Stomach (tissue), 9 donors: Measurements from ENCODE around the gene C5AR2. TPM values are rescaled to one million over a fixed set of nuclear protein-coding genes. Genes with fewer than 3 reads are reported as not detected.

Experiments used
- DNase-seq, 2 donors: peaks; one replicate each; pipeline versions ENCODE4 v3.0.0 to v3.0.0-alpha.2; 2013 to 2019
- H3K27ac ChIP-seq, 5 donors: fragments of 200-600 bp in 4 of 5; sonication (generic) in 4 of 5; one replicate each; pipeline ENCODE4 v1.5.1; 2013 to 2019; ENCODE audit warnings: mild to moderate bottlenecking in 1 of 5, moderate library complexity in 1 of 5
- H3K27me3 ChIP-seq, 3 donors: fragments of 200-600 bp; sonication (generic); one replicate each; pipeline ENCODE4 v1.5.1; 2017 to 2019; ENCODE audit warnings: mixed run types in 1 of 3
- H3K36me3 ChIP-seq, 4 donors: fragments of 200-600 bp; sonication (generic); 1 replicate in 3 of 4; 2 replicates in 1 of 4; pipeline ENCODE4 v1.5.1; 2016 to 2019
- H3K4me1 ChIP-seq, 4 donors: fragments of 200-600 bp; sonication (generic); one replicate each; pipeline ENCODE4 v1.5.1; 2016 to 2019
- H3K4me3 ChIP-seq, 4 donors: fragments of 200-600 bp; sonication (generic) in 3 of 4; one replicate each; pipeline ENCODE4 v1.5.1; 2016 to 2019; ENCODE audit warnings: mild to moderate bottlenecking in 1 of 4
- H3K9me3 ChIP-seq, 4 donors: fragments of 200-600 bp; sonication (generic); one replicate each; pipeline ENCODE4 v1.5.1; 2016 to 2019
- EP300 ChIP-seq: sonication (generic); formaldehyde crosslinking; IDR thresholded peaks from one replicate; pipeline ENCODE4 v1.6.1; 2017; ENCODE audit warnings: antibody characterized with exemption
- POLR2A ChIP-seq, 4 donors: fragments of 450-650 bp; IDR thresholded peaks; one replicate each; pipeline ENCODE4 v1.6.1; 2016; ENCODE audit warnings: antibody characterized with exemption in 4 of 4, control low read depth in 2 of 4, mild to moderate bottlenecking in 1 of 4, moderate library complexity in 1 of 4
- POLR2AphosphoS5 ChIP-seq, 3 donors: sonication (generic); formaldehyde crosslinking; IDR thresholded peaks; one replicate each; pipeline ENCODE4 v1.6.1; 2016; ENCODE audit warnings: antibody characterized with exemption in 3 of 3
- WGBS, 5 donors: extraction: QIAGEN DNeasy Blood & Tissue Kit in 3 of 5; methylation state at CpG; one replicate each; pipeline versions ENCODE4 v1.1.5 to v1.1.7; 2013 to 2018; 5-methylcytosine and 5-hydroxymethylcytosine counted together
- intact Hi-C: fragments of 100-400 bp; cut with DNase I; formaldehyde crosslinking; loops from one replicate; pipeline ENCODE4 v1.15.1; 2023; ENCODE audit warnings: low total_unique reads
- polyA plus RNA-seq, 3 donors: library from polyadenylated mRNA; stranded (reverse); fragments of 200-250 nt; gene quantifications; one replicate each; pipeline ENCODE4 v1.2.3, GENCODE V29; 2013
- total RNA-seq, 5 donors: library from RNA; depleted of rRNA; stranded (reverse); fragments of >200 nt; gene quantifications; one replicate each; pipeline versions ENCODE4 v1.1.0 to v1.2.3, GENCODE V29; 2014 to 2016
- TF ChIP-seq, protein P1 (sequence below), 7 experiments: fragments of 450-650 bp in 4 of 7; fragments of 200-600 bp in 3 of 7; sonication (generic) in 3 of 7; IDR thresholded peaks; one replicate each; pipeline ENCODE4 v1.5.1; 2016 to 2019; ENCODE audit warnings: antibody characterized with exemption in 7 of 7, control low read depth in 2 of 7, mild to moderate bottlenecking in 1 of 7
- donor health status: healthy with polysubstance abuse.
- donor health status: Bipolar disorder and iron deficiency.
- donor health status: healthy.

Gene C5AR2
- total and polyA plus RNA-seq, 8 donors = 0.13 to 11.1 (median 0.82) TPM; not detected in 2

GRCh38 chr19:47372603-47373002 is 40.6 kb downstream of the C5AR2 start:
- intact Hi-C loops = no loop called here
- H3K4me1 ChIP-seq = peaks cover 0 to 10% (median 2%) of the 10 kb centered on the region in 4 donors
- TF ChIP-seq EP300 (no peak), POLR2A (IDR thresholded peaks at IDR 0.05) (no peak), POLR2AphosphoS5 (IDR thresholded peaks at IDR 0.05) (no peak)
- TF ChIP-seq, protein P1, sequence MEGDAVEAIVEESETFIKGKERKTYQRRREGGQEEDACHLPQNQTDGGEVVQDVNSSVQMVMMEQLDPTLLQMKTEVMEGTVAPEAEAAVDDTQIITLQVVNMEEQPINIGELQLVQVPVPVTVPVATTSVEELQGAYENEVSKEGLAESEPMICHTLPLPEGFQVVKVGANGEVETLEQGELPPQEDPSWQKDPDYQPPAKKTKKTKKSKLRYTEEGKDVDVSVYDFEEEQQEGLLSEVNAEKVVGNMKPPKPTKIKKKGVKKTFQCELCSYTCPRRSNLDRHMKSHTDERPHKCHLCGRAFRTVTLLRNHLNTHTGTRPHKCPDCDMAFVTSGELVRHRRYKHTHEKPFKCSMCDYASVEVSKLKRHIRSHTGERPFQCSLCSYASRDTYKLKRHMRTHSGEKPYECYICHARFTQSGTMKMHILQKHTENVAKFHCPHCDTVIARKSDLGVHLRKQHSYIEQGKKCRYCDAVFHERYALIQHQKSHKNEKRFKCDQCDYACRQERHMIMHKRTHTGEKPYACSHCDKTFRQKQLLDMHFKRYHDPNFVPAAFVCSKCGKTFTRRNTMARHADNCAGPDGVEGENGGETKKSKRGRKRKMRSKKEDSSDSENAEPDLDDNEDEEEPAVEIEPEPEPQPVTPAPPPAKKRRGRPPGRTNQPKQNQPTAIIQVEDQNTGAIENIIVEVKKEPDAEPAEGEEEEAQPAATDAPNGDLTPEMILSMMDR (IDR thresholded peaks at IDR 0.05) = no peak
- 94 to 98% (median 97%) methylated on average over 11 to 22 of the region's 22 CpGs for WGBS, 5 donors
- no peaks in the 10 kb centered on the region for H3K9me3 ChIP-seq
- no peak overlapping the region for H3K27ac ChIP-seq
- peaks cover 72 to 97% (median 96%) of the 10 kb centered on the region in 4 donors for H3K36me3 ChIP-seq
- H3K4me3 ChIP-seq = no peak overlapping the region
- no peaks in the 10 kb centered on the region for H3K27me3 ChIP-seq
- DNase-seq = no peak

- Histone ChIP-seq H3K4me1 (peaks cover 0 to 10% (median 2%) of the 10 kb centered on the region in 4 donors), H3K4me3 (no peak overlapping the region), H3K36me3 (peaks cover 72 to 100% (median 100%) of the 10 kb centered on the region in 4 donors), H3K27ac (no peak overlapping the region), H3K9me3 (no peaks in the 10 kb centered on the region), H3K27me3 (no peaks in the 10 kb centered on the region)
- TF ChIP-seq POLR2AphosphoS5 (IDR thresholded peaks at IDR 0.05) = no peak
- TF ChIP-seq, protein P1 (IDR thresholded peaks at IDR 0.05) = no peak
- no peak for TF ChIP-seq POLR2A (IDR thresholded peaks at IDR 0.05)
- TF ChIP-seq EP300 = no peak
- 82 to 93% (median 91%) methylated on average over 16 to 33 of the region's 33 CpGs for WGBS, 5 donors
- intact Hi-C loops = no loop called here
- DNase-seq = no peak
Measured at GRCh38 chr19:47373246-47374240, 41.6 kb downstream of the C5AR2 start.

GRCh38 chr19:47374876-47375693 is 43.1 kb downstream of the C5AR2 start:
- Histone ChIP-seq H3K27ac (no peak overlapping the region), H3K4me1 (peaks cover 0 to 10% (median 2%) of the 10 kb centered on the region in 4 donors), H3K9me3 (no peaks in the 10 kb centered on the region), H3K27me3 (no peaks in the 10 kb centered on the region), H3K4me3 (no peak overlapping the region), H3K36me3 (peaks cover 66 to 100% (median 99%) of the 10 kb centered on the region in 4 donors)
- no peak for TF ChIP-seq EP300
- TF ChIP-seq, protein P1 (IDR thresholded peaks at IDR 0.05) = no peak
- no peak for TF ChIP-seq POLR2AphosphoS5 (IDR thresholded peaks at IDR 0.05)
- TF ChIP-seq POLR2A (IDR thresholded peaks at IDR 0.05) = no peak
- intact Hi-C loops = no loop called here
- 94 to 96% (median 96%) methylated on average over 17 to 30 of the region's 30 CpGs for WGBS, 5 donors
- DNase-seq = no peak
